GM18858 (cell line): ENCODE measurements around the gene MELK.

ENCODE experiments used
- ATAC-seq: cut with Tn5 transposase; IDR thresholded peaks from one replicate; pipeline ENCODE4 v1.9.1; 2021; ENCODE audit not compliant: unreplicated experiment

Gene MELK

GRCh38 chr9:36576866-36577265 is 4.2 kb downstream of the MELK start:
- no peak for ATAC-seq

GRCh38 chr9:36584620-36585460 is 12.1 kb downstream of the MELK start:
- ATAC-seq = no peak

- no peak for ATAC-seq
Measured at GRCh38 chr9:36590231-36590630, 17.5 kb downstream of the MELK start.

- no peak for ATAC-seq
Measured at GRCh38 chr9:36592801-36593583, 20.3 kb downstream of the MELK start.

- ATAC-seq = no peak
Measured at GRCh38 chr9:36594213-36594612, 21.5 kb downstream of the MELK start.

GRCh38 chr9:36597412-36598178 is 24.9 kb downstream of the MELK start:
- no peak for ATAC-seq

GRCh38 chr9:36598273-36598672 is 25.6 kb downstream of the MELK start:
- ATAC-seq = no peak

GRCh38 chr9:36603006-36603405 is 30.3 kb downstream of the MELK start:
- peak; percentile 66 for ATAC-seq

GRCh38 chr9:36609306-36609705 is 36.6 kb downstream of the MELK start:
- no peak for ATAC-seq

GRCh38 chr9:36622121-36622520 is 49.4 kb downstream of the MELK start:
- no peak for ATAC-seq

- no peak for ATAC-seq
Measured at GRCh38 chr9:36623280-36623679, 50.6 kb downstream of the MELK start.

- no peak for ATAC-seq
Measured at GRCh38 chr9:36625006-36625615, 52.4 kb downstream of the MELK start.

GRCh38 chr9:36632892-36633291 is 60.2 kb downstream of the MELK start:
- no peak for ATAC-seq

- no peak for ATAC-seq
Measured at GRCh38 chr9:36637491-36638270, 65.0 kb downstream of the MELK start.

GRCh38 chr9:36640771-36641381 is 68.2 kb downstream of the MELK start:
- peak; percentile 49 for ATAC-seq

GRCh38 chr9:36642817-36643216 is 70.1 kb downstream of the MELK start:
- ATAC-seq = no peak

- ATAC-seq = no peak
Measured at GRCh38 chr9:36656842-36657241, 84.1 kb downstream of the MELK start.

- peak; percentile 60 for ATAC-seq
Measured at GRCh38 chr9:36659500-36659899, 86.8 kb downstream of the MELK start.

GRCh38 chr9:36664806-36665205 is 92.1 kb downstream of the MELK start:
- ATAC-seq = no peak

- ATAC-seq = no peak
Measured at GRCh38 chr9:36665387-36665786, 92.7 kb downstream of the MELK start.
